ENCODE data around the gene ARVCF. TPM values are rescaled to one million over a fixed set of nuclear protein-coding genes. Genes with fewer than 3 reads are reported as not detected.

Gene ARVCF
- total and polyA plus RNA-seq, 9 of the 15 experiments (the other 6 are each of a cell fraction or from before 2014, with no cell fraction given) = 0.03 to 97.4 (median 15.6) TPM

- TF ChIP-seq, protein P1, sequence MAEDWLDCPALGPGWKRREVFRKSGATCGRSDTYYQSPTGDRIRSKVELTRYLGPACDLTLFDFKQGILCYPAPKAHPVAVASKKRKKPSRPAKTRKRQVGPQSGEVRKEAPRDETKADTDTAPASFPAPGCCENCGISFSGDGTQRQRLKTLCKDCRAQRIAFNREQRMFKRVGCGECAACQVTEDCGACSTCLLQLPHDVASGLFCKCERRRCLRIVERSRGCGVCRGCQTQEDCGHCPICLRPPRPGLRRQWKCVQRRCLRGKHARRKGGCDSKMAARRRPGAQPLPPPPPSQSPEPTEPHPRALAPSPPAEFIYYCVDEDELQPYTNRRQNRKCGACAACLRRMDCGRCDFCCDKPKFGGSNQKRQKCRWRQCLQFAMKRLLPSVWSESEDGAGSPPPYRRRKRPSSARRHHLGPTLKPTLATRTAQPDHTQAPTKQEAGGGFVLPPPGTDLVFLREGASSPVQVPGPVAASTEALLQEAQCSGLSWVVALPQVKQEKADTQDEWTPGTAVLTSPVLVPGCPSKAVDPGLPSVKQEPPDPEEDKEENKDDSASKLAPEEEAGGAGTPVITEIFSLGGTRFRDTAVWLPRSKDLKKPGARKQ (CRISPR knock-in tag; IDR thresholded peaks at IDR 0.05) = no peak
- TF ChIP-seq, protein P2, sequence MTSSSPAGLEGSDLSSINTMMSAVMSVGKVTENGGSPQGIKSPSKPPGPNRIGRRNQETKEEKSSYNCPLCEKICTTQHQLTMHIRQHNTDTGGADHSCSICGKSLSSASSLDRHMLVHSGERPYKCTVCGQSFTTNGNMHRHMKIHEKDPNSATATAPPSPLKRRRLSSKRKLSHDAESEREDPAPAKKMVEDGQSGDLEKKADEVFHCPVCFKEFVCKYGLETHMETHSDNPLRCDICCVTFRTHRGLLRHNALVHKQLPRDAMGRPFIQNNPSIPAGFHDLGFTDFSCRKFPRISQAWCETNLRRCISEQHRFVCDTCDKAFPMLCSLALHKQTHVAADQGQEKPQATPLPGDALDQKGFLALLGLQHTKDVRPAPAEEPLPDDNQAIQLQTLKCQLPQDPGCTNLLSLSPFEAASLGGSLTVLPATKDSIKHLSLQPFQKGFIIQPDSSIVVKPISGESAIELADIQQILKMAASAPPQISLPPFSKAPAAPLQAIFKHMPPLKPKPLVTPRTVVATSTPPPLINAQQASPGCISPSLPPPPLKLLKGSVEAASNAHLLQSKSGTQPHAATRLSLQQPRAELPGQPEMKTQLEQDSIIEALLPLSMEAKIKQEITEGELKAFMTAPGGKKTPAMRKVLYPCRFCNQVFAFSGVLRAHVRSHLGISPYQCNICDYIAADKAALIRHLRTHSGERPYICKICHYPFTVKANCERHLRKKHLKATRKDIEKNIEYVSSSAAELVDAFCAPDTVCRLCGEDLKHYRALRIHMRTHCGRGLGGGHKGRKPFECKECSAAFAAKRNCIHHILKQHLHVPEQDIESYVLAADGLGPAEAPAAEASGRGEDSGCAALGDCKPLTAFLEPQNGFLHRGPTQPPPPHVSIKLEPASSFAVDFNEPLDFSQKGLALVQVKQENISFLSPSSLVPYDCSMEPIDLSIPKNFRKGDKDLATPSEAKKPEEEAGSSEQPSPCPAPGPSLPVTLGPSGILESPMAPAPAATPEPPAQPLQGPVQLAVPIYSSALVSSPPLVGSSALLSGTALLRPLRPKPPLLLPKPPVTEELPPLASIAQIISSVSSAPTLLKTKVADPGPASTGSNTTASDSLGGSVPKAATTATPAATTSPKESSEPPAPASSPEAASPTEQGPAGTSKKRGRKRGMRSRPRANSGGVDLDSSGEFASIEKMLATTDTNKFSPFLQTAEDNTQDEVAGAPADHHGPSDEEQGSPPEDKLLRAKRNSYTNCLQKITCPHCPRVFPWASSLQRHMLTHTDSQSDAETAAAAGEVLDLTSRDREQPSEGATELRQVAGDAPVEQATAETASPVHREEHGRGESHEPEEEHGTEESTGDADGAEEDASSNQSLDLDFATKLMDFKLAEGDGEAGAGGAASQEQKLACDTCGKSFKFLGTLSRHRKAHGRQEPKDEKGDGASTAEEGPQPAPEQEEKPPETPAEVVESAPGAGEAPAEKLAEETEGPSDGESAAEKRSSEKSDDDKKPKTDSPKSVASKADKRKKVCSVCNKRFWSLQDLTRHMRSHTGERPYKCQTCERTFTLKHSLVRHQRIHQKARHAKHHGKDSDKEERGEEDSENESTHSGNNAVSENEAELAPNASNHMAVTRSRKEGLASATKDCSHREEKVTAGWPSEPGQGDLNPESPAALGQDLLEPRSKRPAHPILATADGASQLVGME (CRISPR knock-in tag; IDR thresholded peaks at IDR 0.05) = no peak
- TF ChIP-seq MEF2D (tag; conservative IDR thresholded peaks at IDR 0.05; ENCODE audit: low read depth) (no peak), HDAC6 (IDR thresholded peaks at IDR 0.05; ENCODE audit: low read depth, low read length) (0 out of 2 replicates have a peak, but pooled peaks have one; percentile 1), TCF15 (CRISPR knock-in tag; IDR thresholded peaks at IDR 0.05) (peak; percentile 16; the same call in 1 of the 2 replicates), POLR2G (IDR thresholded peaks at IDR 0.05; ENCODE audit: low read depth, low read length) (peak; percentile 45)
- TF ChIP-seq, protein P3, sequence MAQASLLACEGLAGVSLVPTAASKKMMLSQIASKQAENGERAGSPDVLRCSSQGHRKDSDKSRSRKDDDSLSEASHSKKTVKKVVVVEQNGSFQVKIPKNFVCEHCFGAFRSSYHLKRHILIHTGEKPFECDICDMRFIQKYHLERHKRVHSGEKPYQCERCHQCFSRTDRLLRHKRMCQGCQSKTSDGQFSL (CRISPR knock-in tag; IDR thresholded peaks at IDR 0.05) = no peak
- TF ChIP-seq, protein P3 (tag; IDR thresholded peaks at IDR 0.05) = no peak
Measured at GRCh38 chr22:20043057-20043996, 26.7 kb upstream of the ARVCF start (continued).

All from K562 (cell line).